GM13976 (cell line): ENCODE results near the gene SLC6A16.
"Not testable (repeated sequence)": the region's sequence is repeated elsewhere in the genome, so short reads cannot be mapped to it uniquely, and the experiment has no call there.

Source experiments
- DNase-seq: peaks from one replicate; pipeline ENCODE4 v3.0.0; 2012; ENCODE audit warnings: low spot score
- in situ Hi-C: fragments of 300-500 bp; cut with MboI; formaldehyde crosslinking; loops from one replicate; pipeline ENCODE4 v1.12.0; 2022; ENCODE audit warnings: low sequenced_read_pairs, mixed read lengths, inconsistent platforms; ENCODE audit not compliant: unreplicated experiment
- TF ChIP-seq, protein P1 (sequence below): IDR thresholded peaks from 2 replicates; pipeline ENCODE4 v1.5.1; 2012; ENCODE audit warnings: borderline replicate concordance, mild to moderate bottlenecking; ENCODE audit not compliant: insufficient read depth; ENCODE audit errors: extremely low read depth, missing control alignments, control extremely low read depth

Gene SLC6A16

DNA sequence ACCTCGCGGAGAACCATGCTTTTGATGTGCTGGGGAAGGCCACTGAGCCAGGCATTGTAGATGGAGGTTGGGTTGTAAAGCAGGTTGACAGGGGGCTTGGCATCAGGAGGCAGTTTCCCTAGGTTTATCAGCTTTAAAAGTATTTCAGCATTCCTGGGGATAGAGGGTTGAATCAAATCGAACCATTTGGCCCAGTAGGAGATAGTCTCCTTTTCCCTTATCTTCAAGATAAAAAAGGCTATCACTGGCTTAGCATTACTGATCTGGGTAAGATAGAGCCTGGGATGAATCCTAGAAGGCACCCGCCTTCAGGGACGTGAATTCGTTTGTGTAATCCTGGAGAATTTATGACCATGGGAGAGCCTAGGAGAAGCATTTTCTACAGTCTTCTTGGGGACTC is 30.6 kb downstream of the SLC6A16 start:
- TF ChIP-seq, protein P1, sequence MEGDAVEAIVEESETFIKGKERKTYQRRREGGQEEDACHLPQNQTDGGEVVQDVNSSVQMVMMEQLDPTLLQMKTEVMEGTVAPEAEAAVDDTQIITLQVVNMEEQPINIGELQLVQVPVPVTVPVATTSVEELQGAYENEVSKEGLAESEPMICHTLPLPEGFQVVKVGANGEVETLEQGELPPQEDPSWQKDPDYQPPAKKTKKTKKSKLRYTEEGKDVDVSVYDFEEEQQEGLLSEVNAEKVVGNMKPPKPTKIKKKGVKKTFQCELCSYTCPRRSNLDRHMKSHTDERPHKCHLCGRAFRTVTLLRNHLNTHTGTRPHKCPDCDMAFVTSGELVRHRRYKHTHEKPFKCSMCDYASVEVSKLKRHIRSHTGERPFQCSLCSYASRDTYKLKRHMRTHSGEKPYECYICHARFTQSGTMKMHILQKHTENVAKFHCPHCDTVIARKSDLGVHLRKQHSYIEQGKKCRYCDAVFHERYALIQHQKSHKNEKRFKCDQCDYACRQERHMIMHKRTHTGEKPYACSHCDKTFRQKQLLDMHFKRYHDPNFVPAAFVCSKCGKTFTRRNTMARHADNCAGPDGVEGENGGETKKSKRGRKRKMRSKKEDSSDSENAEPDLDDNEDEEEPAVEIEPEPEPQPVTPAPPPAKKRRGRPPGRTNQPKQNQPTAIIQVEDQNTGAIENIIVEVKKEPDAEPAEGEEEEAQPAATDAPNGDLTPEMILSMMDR = no peak

DNA sequence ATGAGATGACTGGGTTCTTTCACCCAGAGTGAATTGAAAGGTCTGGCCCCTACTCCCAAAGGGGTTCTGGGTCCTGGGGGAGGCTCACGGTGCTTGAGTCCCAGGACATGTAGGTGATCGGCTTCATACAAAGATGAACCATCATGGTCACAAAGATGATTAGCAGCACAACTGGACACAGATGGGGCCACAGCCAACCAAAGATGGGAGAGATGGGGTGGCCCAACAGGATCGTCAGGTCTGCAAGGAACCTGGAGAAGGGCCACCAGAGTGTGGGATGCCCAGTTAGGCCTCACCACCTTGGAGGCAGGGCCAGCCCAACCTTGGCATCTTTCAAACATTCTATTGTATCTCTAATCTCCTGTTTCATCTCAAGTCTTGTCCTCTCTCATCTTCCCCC is 34.5 kb downstream of the SLC6A16 start:
- TF ChIP-seq, protein P1 = no peak
- no peak for DNase-seq
- in situ Hi-C loops = no loop called here

More for the DNA sequence above, 30.6 kb downstream of the SLC6A16 start:
- in situ Hi-C loops = no loop called here
- DNase-seq = no peak

DNA sequence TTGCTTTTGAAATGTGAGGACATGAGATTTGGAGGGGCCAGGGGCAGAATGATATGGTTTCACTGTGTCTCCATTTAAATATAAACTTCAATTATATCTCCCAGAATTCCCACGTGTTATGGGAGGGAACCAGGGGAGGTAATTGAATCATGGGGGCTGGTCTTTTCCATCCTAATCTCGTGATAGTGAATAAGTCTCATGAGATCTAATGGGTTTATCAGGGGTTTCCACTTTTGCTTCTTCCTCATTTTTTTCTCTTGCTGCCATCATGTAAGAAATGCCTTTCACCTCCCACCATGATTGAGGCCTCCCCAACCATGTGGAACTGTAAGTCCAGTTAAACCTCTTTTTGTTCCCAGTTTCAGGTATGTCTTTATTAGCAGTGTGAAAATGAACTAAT is 35.7 kb downstream of the SLC6A16 start:
- DNase-seq, in situ Hi-C loops: not testable (repeated sequence)

DNA sequence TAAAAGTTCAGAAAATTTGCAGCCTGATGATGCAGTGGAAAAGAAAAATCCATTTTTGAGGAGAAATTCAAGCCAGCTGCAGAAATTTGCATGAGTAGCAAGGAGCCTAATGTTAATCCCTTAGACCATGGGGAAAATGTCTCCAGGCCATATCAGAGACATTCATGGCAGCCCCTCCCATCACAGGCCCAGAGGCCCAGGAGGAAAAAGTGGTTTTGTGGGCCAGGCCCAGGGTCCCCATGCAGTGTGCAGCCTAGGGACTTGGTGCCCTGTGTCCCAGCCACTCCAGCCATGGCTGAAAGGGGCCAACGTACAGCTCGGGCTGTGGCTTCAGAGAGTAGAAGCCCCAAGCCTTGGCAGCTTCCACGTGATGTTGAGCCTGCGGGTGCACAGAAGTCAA is 36.8 kb downstream of the SLC6A16 start:
- DNase-seq, in situ Hi-C loops: not testable (repeated sequence)

DNA sequence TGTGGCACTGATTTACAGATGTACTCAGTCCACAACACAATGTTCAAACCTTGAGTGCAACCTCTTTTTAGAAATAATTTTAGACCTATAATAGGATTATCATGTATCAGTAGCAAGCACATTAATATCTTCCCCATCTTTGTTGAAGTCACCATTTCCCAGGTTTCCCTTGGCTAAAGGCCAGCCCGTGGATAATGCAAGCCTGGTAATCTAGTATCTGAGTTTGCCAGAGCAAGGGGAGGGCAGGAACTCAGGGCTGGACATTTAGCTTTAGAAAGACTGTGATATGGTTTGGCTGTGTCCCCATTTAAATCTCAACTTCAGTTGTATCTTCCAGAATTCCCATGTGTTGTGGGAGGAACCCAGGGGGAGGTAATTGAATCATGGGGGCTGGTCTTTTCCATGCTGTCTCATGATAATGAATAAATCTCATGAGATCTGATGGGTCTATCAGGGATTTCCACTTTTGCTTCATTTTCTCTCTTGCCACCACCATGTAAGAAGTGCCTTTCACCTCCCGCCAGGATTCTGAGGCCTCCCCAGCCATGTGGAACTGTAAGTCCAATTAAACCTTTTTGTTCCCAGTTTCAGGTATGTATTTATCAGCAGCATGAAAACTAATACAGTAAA is 37.7 kb downstream of the SLC6A16 start:
- TF ChIP-seq, protein P1 = no peak
- in situ Hi-C loops = no loop called here
- DNase-seq = no peak

DNA sequence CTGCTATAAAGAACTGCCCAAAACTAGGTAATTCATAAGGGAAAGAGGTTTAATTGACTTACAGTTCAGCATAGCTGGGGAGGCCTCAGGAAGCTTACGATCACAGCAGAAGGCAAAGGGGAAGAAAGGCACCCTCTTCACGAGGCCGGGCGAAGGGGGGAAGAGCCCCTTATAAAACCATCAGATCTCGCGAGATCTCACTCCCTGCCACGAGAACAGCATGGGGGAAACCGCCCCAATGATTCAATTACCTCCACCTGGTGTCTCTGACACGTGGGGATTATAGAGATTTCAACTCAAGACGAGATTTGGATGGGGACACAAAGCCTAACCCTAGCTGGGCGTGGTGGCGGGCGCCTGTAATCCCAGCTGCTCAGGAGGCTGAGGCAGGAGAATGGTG is 42.8 kb downstream of the SLC6A16 start:
- DNase-seq = no peak
- TF ChIP-seq, protein P1 = no peak
- in situ Hi-C loops = no loop called here

DNA sequence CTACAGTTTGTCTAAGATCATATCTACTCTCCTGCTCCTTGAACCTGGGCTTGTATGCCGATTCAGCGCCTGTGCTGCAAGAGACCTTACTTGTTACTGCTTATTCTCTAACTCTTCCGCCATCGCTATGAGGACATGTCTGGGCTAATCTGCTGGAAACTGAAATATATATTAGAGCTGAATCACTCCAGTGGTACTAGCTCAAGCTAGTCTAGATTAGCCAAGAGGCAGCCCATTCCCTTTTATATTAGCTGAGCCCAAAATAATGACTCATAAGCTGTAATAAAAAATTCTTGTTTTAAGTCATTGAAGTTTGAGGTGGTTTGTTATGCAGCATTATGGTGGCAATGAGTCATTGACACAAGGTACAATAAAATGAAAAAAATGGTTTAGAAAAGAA is 52.8 kb downstream of the SLC6A16 start:
- in situ Hi-C loops = loop anchor here (25.0 kb wide), 1 partner anchor 165 kb away; the partner anchor contains the start of genes GFY and SLC17A7
- DNase-seq = no peak
- TF ChIP-seq, protein P1 = no peak

DNA sequence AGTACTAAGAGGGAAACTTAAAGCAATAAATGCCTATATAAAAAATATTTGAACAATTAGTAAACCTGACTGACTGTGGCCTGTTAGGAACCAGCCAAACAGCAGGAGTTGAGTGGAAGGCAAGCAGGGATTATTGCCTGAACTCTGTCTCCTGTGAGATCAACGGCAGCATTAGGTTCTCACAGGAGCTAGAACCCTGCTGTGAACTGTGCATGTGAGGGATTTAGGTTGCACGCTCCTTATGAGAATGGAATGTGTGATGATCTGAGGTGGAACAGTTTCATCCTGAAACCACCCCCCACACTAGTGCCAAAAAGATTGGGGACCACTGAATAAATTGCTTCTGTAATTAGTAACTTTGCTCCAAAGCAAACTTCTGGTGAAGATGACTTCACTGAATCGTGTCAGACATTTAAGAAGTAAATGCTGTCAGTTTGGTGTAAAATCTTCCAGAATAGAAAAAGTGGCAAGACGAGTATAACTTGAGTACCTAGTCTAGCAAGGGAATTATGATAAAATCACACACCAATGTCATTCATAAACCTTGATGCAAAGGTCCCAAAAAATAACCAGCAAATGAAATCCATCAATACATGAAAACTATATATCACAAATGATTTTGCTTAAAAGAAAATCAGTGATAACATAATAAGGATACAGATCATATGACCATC is 53.8 kb downstream of the SLC6A16 start:
- DNase-seq = no peak
- in situ Hi-C loops = loop anchor here (25.0 kb wide), 1 partner anchor 166 kb away; the partner anchor contains the start of genes GFY and SLC17A7
- TF ChIP-seq, protein P1 = no peak
